DND-41 (cell line): Measurements from ENCODE around the gene TRIM6.
A peak's percentile ranks its signal among the peaks of the same experiment; 100 is the strongest.
"Not testable (repeated sequence)": the region's sequence is repeated elsewhere in the genome, so short reads cannot be mapped to it uniquely, and the experiment has no call there.

ENCODE experiments used
- ATAC-seq: fragments of 200-7000 bp; cut with Tn5 transposase; 3 replicates; pipeline ENCODE4 v1.9.1; 2021; ENCODE audit warnings: low read depth; ENCODE audit not compliant: insufficient read depth
- DNase-seq: peaks from one replicate; pipeline ENCODE4 v3.0.0-alpha.2; 2020
- H2AFZ ChIP-seq: 2 replicates; pipeline ENCODE4 v1.6.0; 2012; ENCODE audit warnings: low read depth, low read length
- H3K27ac ChIP-seq: 2 replicates; pipeline ENCODE4 v1.5.1; 2012; ENCODE audit warnings: low read length, inconsistent platforms
- H3K27me3 ChIP-seq: fragments of 200-600 bp; sonication (generic); 2 replicates; pipeline ENCODE4 v1.6.0; 2012; ENCODE audit warnings: low read length, mild to moderate bottlenecking, inconsistent platforms; ENCODE audit not compliant: insufficient read depth, poor library complexity
- H3K36me3 ChIP-seq: 2 replicates; pipeline ENCODE4 v1.5.1; 2012; ENCODE audit warnings: low read length, inconsistent platforms; ENCODE audit not compliant: insufficient read depth
- H3K4me1 ChIP-seq: 2 replicates; pipeline ENCODE4 v1.5.1; 2012; ENCODE audit warnings: mild to moderate bottlenecking, low read length; ENCODE audit not compliant: insufficient read depth
- H3K4me2 ChIP-seq: 2 replicates; pipeline ENCODE4 v1.6.0; 2012; ENCODE audit warnings: mild to moderate bottlenecking, moderate library complexity, low read length, inconsistent platforms; ENCODE audit not compliant: insufficient read depth
- H3K4me3 ChIP-seq, 2 experiments: fragments of 200-600 bp in 1 of 2; shearing (Covaris generic) in 1 of 2; 2 replicates each; pipeline ENCODE4 v1.5.1; 2012 to 2016; ENCODE audit warnings: inconsistent platforms in 2 of 2, low read length in 2 of 2, mild to moderate bottlenecking in 2 of 2, low read depth in 1 of 2, moderate library complexity in 1 of 2
- H3K79me2 ChIP-seq: 2 replicates; pipeline ENCODE4 v1.6.0; 2012; ENCODE audit warnings: low read length, inconsistent platforms; ENCODE audit not compliant: insufficient read depth
- H3K9ac ChIP-seq: 2 replicates; pipeline ENCODE4 v1.6.0; 2012; ENCODE audit warnings: low read depth, mild to moderate bottlenecking, inconsistent platforms, low read length, moderate library complexity
- H3K9me3 ChIP-seq: 2 replicates; pipeline ENCODE4 v1.5.1; 2012; ENCODE audit warnings: low read length, moderate library complexity, mild to moderate bottlenecking, inconsistent platforms; ENCODE audit not compliant: insufficient read depth, severe bottlenecking
- H4K20me1 ChIP-seq: 2 replicates; pipeline ENCODE4 v1.6.0; 2012; ENCODE audit warnings: low read length; ENCODE audit not compliant: insufficient read depth
- CTCF ChIP-seq: IDR thresholded peaks from 2 replicates; pipeline ENCODE4 v1.5.1; 2012; ENCODE audit warnings: borderline replicate concordance, low read length, moderate library complexity, mild to moderate bottlenecking; ENCODE audit not compliant: poor library complexity, severe bottlenecking; ENCODE audit errors: extremely low read depth
- EZH2 ChIP-seq: IDR thresholded peaks from 3 replicates; pipeline ENCODE4 v1.6.1; 2012; ENCODE audit warnings: borderline replicate concordance, low read depth, mild to moderate bottlenecking, moderate library complexity, low read length, inconsistent platforms; ENCODE audit not compliant: severe bottlenecking

Gene TRIM6

DNA sequence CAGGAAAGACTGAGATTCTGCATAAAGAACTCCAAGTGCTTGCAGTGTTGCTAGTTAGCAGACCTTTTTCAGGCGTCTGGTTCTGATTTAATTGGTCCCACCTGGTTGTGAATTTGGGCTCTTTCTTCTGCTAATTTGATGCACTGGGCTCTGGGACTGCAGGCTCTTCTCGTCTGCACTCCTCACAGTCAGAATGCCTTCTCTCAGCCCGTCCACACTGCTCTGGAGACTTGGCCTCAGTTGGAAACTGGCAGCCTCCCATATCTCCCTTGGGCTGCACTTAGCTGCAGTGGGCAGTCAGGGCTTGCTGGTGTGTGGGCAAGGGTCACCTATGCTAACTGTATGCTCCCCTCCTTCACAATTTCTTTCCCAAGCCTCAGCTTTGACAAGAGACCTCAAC lies 1.5 kb downstream of the TRIM6 start:
- Histone ChIP-seq H3K9me3 (no peaks in the 10 kb centered on the region), H3K27ac (no peak overlapping the region), H3K36me3 (no peaks in the 10 kb centered on the region), H3K4me1 (peaks cover 20% of the 10 kb centered on the region; the same call in 1 of the 2 replicates), H4K20me1 (no peaks in the 10 kb centered on the region), H3K4me2 (peak overlapping the region; percentile 66), H3K79me2 (no peaks in the 10 kb centered on the region), H3K9ac (no peak overlapping the region), H2AFZ (no peak overlapping the region), H3K27me3 (no peaks in the 10 kb centered on the region), H3K4me3 (peak overlapping the region in 1 of 2 experiments; percentile 20; a peak in 1 of 4 replicates)
- DNase-seq = no peak
- no peak for ATAC-seq
- no peak for TF ChIP-seq EZH2
- no peak for TF ChIP-seq CTCF

DNA sequence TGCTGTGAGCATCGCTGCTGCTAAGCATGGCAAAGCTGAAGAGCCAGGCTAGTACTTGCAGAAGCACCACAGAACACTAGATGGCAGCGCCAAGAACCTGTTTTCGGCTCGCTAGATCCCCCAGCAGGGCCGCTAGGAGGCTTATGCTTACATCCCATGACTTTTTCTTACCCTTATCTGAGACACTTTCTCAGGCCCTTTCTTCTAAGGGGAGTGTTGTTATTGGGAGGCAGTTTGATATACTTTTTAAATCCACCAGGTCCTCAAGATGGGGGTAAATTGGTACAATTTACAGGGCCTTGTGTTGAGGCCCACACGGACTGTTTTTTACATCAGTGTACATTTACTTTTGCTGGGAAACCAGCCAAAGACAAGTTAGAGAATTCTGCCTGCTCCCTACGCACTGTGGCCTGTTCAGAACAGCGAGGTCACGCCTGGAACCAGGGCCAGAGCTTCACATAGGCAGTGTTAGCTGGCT lies 4.0 kb downstream of the TRIM6 start:
- no peak overlapping the region for H3K27ac ChIP-seq
- H3K79me2 ChIP-seq = no peaks in the 10 kb centered on the region
- peak; percentile 78 for TF ChIP-seq CTCF
- no peak for TF ChIP-seq EZH2
- peaks cover 20% of the 10 kb centered on the region; the same call in 1 of the 2 replicates for H3K4me1 ChIP-seq
- no peak overlapping the region for H3K9ac ChIP-seq
- H3K36me3 ChIP-seq = no peaks in the 10 kb centered on the region
- no peak overlapping the region for H2AFZ ChIP-seq
- no peaks in the 10 kb centered on the region for H4K20me1 ChIP-seq
- ATAC-seq (peak; percentile 83), DNase-seq (peak; percentile 61)
- no peak overlapping the region for H3K4me3 ChIP-seq
- H3K4me2 ChIP-seq = no peak overlapping the region
- no peaks in the 10 kb centered on the region for H3K27me3 ChIP-seq
- no peaks in the 10 kb centered on the region for H3K9me3 ChIP-seq

DNA sequence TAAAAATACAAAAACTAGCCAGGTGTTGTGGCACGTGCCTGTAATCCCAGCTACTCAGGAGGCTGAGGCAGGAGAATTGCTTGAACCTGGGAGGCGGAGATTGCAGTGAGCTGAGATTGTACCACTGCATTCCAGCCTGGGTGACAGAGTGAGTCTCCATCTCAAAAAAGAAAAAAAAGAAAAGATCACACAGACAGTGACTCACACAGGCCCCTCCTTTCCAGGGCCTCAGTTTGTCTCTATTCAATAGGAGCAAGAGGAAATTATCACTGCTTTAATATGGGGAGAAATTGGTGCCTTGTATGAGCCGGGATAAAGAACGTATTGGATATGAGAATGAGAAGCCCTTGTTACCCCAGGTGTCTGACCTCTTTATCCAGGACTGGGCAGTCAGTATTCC lies 6.4 kb downstream of the TRIM6 start:
- not testable (repeated sequence) for ATAC-seq, H3K36me3 ChIP-seq, H2AFZ ChIP-seq, H3K4me2 ChIP-seq, H3K27me3 ChIP-seq, DNase-seq, H3K4me1 ChIP-seq, H3K4me3 ChIP-seq, H3K9ac ChIP-seq, H3K9me3 ChIP-seq, H3K79me2 ChIP-seq, H4K20me1 ChIP-seq, H3K27ac ChIP-seq

- DNase-seq (no peak), ATAC-seq (no peak)
- H2AFZ ChIP-seq = no peak overlapping the region
- no peak overlapping the region for H3K27ac ChIP-seq
- TF ChIP-seq CTCF (no peak), EZH2 (no peak)
- no peak overlapping the region for H3K9ac ChIP-seq
- no peaks in the 10 kb centered on the region for H3K9me3 ChIP-seq
- no peaks in the 10 kb centered on the region for H4K20me1 ChIP-seq
- no peaks in the 10 kb centered on the region for H3K36me3 ChIP-seq
- no peak overlapping the region for H3K4me3 ChIP-seq
- H3K79me2 ChIP-seq = no peaks in the 10 kb centered on the region
- no peaks in the 10 kb centered on the region; the same call in 1 of the 2 replicates for H3K4me1 ChIP-seq
- H3K27me3 ChIP-seq = no peaks in the 10 kb centered on the region
- no peak overlapping the region for H3K4me2 ChIP-seq
These were observed 6.9 kb downstream of the TRIM6 start for GRCh38 chr11:5603326-5603725.
